HT-29 (cell line): ENCODE data around the gene SDCCAG8. TPM values are rescaled to one million over a fixed set of nuclear protein-coding genes. Genes with fewer than 3 reads are reported as not detected.

Source experiments
- DNase-seq: peaks from one replicate; pipeline ENCODE4 v3.0.0-alpha.2; 2015; ENCODE audit warnings: low spot score
- total RNA-seq: library from RNA; depleted of rRNA; stranded (reverse); fragments of >200 nt; shearing (Covaris generic); gene quantifications from 2 replicates; pipeline ENCODE4 v1.2.3, GENCODE V29; 2014

The SDCCAG8 gene
- total RNA-seq, 1 experiment from 2014 or later, result 9.7 TPM

- DNase-seq, result no peak
Measured at GRCh38 chr1:243420016-243420945, 164.4 kb downstream of the SDCCAG8 start.

GRCh38 chr1:243420946-243421685 is 165.3 kb downstream of the SDCCAG8 start:
- DNase-seq, result no peak

- DNase-seq, result peak; percentile 22
Measured at GRCh38 chr1:243421784-243422183, 165.9 kb downstream of the SDCCAG8 start.

- DNase-seq, result no peak
Measured at GRCh38 chr1:243422362-243422761, 166.5 kb downstream of the SDCCAG8 start.

GRCh38 chr1:243428084-243428483 is 172.2 kb downstream of the SDCCAG8 start:
- no peak for DNase-seq

GRCh38 chr1:243428617-243429342 is 172.9 kb downstream of the SDCCAG8 start:
- no peak for DNase-seq

- no peak for DNase-seq
Measured at GRCh38 chr1:243431591-243431990, 175.8 kb downstream of the SDCCAG8 start.

GRCh38 chr1:243432136-243432535 is 176.3 kb downstream of the SDCCAG8 start:
- no peak for DNase-seq

- no peak for DNase-seq
Measured at GRCh38 chr1:243433737-243434370, 178.0 kb downstream of the SDCCAG8 start.

- no peak for DNase-seq
Measured at GRCh38 chr1:243434594-243434993, 178.8 kb downstream of the SDCCAG8 start.

- DNase-seq, result no peak
Measured at GRCh38 chr1:243435836-243436235, 180.0 kb downstream of the SDCCAG8 start.

- DNase-seq, result no peak
Measured at GRCh38 chr1:243438146-243438545, 182.3 kb downstream of the SDCCAG8 start.

GRCh38 chr1:243438815-243439214 is 183.0 kb downstream of the SDCCAG8 start:
- no peak for DNase-seq

- no peak for DNase-seq
Measured at GRCh38 chr1:243440406-243440805, 184.6 kb downstream of the SDCCAG8 start.

- DNase-seq, result no peak
Measured at GRCh38 chr1:243441601-243442000, 185.8 kb downstream of the SDCCAG8 start.

GRCh38 chr1:243443557-243443956 is 187.7 kb downstream of the SDCCAG8 start:
- DNase-seq, result no peak

- DNase-seq, result peak; percentile 45
Measured at GRCh38 chr1:243447347-243447746, 191.5 kb downstream of the SDCCAG8 start.

GRCh38 chr1:243447844-243448243 is 192.0 kb downstream of the SDCCAG8 start:
- DNase-seq, result no peak

- no peak for DNase-seq
Measured at GRCh38 chr1:243449373-243449772, 193.5 kb downstream of the SDCCAG8 start.

GRCh38 chr1:243452092-243452491 is 196.3 kb downstream of the SDCCAG8 start:
- no peak for DNase-seq

- DNase-seq, result no peak
Measured at GRCh38 chr1:243454328-243454997, 198.6 kb downstream of the SDCCAG8 start.
